Mucosa of gallbladder (tissue), 1 donor: Measurements from ENCODE around the gene GABBR2. TPM values are rescaled to one million over a fixed set of nuclear protein-coding genes. Genes with fewer than 3 reads are reported as not detected.

Source experiments
- DNase-seq: peaks from one replicate; pipeline ENCODE4 v3.0.0-alpha.2; 2020; ENCODE audit warnings: low spot score
- total RNA-seq: library from RNA; stranded (reverse); gene quantifications from one replicate; pipeline ENCODE4 v1.2.1, GENCODE V29; 2021
- donor health status: DM: no; HTN: no; CAD: no.

Gene GABBR2
- total RNA-seq, 1 donor from 2014 or later: 0.29 TPM

DNA sequence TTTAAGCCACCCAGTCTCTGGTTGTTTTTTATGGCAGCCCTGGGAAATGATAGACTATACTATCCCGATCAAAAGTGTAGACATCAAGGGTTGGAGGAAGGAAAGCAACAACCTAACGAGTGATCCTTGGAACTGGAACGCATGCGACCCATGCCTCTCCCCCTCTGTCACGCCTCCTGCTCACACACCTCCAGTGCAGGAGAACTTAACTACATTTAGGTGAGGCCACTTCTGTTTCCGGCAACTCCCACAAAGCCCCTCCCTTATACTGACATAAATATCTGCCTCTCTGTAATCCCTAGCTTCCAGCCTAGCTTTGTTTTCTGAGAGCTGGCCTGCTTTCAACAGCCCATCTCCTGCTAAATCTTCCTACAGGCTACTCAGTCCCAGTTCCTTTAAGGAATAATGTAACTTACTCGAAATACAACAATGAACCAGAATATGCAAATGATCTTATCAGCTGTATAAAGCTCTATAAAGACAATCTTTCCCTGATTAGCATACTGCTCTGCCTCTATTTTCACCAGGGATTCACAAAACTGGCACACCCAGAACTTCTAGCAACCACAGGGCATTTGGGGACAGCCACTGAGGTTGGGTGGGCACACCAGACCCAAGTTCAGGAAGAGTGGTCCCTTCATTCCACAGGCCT lies 73.9 kb downstream of the GABBR2 start:
- no peak for DNase-seq

DNA sequence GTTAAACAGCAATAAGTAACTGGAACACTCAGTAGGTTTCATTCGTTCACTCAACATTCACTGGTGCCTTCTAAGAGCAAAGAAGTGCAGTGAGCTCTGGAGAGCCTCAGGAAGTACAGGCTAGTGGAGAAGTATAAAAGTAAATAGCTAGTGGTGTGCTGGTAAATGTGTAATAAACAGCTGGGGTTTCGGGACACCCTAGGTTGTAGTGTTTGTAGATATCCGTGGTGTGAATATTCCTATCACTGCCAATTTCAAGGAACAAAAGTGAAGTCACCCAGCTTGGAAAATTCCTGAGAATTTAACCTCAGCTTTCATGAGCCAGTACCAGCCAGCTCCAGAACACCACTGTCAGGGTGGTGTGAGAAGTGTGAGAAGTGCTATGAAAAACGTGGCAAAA lies 75.9 kb downstream of the GABBR2 start:
- DNase-seq: no peak

DNA sequence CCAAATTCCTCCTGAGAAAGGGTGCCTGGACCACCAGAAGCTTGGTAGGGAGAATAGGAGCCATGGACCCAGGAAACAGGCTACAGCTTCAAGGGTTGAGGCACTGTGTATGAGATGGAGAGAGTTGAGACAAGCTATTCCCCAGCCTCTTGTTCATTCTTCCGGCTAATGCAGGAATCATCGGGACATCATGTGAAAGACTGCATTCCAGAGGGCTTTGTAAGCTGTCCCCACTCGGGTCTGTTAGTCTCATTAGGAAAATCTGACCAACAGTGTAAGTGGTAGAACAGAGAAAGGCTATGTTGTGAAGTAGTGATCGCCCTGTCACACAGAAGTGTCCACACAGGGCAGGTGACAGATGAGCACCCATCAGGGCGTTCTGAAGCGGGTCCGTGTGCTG lies 81.4 kb downstream of the GABBR2 start:
- no peak for DNase-seq

DNA sequence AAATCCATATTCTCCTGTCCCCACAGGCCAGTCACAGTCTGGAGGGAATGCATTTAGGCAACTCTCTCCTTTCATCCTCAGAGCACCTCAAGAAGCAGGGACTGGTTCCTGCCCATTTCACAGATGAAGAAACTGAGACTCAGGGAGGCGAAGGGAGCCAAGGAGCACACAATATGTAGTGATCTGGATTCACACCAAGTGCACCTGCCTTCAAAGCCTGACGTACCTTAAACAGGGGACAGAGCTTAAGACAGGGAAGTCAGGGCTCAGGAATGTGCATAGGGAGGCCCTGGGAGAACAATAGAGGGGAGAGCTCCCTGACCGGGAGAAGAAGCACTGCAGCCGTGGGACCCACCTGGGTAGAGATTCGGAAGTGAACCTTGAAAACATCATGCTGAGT lies 83.0 kb downstream of the GABBR2 start:
- no peak for DNase-seq

DNA sequence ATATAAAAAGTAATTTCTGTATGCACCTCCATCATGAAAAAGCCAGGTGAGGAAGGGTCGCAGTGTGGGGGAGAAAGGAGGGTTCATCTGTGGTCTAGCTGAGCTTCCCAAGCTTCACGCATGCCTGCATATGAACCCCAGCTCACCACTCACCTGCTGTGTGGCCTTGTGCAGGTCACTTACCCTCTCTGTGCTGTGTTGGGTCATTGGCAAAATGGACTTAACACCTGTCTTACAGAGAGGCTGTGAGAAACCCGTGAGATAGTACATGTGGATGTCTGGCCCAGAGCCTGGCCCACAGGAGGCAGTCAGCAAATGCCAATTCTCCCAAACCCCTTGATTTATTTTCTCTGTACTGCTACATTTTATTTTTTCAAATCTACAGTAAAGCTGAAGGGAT lies 88.9 kb downstream of the GABBR2 start:
- no peak for DNase-seq

DNA sequence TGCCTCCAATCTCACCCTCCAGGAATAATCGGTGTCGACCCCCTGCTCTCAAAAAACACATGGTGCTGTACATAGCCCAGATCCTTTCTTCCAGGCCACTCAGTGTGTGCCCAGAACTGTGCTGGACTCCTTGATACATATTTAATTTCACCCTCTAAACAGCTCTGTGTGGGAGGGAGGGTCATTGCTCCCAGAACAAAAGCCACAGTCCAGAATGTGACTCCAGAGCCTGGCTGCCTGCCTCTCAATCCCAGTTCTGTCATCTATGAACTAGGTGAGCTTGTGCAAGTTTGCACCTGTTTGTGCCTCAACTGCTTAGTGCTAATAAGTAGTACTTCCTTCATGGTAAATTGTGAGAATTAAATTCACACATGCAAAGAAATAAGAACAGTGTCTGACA lies 93.1 kb downstream of the GABBR2 start:
- no peak for DNase-seq

DNA sequence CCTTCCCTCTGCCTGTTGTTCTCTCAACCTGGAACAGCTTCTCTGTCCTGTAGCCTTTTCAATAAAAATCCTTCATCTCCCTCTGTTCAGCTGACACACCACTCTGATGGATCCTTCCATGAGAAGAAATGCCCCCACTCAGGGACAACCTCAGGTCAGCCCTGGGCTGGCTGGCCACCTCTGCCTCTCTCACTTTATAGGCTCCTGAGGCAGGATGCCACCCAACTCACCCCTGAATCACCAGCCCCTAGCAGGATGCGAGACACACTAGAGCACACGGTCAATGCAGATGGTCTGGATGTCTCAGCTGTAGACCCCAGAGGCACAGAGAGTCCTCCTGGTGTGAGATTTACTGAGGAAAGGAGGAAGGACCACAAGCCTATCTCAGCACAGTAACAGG lies 93.8 kb downstream of the GABBR2 start:
- DNase-seq: no peak

DNA sequence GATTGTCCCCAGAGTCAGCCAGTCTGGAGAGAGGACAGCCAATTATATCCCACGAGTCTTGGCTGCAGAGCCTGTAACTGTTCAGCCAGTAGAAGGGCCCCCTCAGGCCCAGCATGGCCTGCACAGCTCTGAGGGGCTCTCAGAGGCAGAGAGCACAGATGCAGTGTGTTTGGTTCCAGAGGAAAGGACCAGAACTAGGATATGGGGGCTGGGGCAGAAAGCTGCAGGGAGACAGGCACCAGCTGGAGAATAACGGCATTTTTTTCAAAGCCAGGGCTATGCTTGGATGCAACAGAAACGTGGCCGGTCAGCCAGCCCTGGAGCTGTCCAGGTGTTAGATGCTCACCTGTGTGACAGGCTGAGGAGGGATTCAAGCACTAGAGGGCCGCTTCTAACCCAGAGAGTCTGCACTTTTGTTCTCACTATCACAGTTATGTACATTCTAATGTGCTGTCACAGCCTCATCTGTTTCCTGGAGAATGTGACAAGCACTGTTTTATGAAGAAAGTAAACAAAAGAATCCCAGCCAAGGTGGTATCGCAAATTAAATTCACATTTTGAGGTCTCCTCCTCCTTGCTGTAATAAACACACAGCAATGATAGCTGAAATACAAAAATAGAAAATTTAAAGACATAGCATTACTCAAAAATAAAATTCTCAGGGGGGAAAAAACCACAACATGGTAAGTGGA lies 96.5 kb downstream of the GABBR2 start:
- no peak for DNase-seq

DNA sequence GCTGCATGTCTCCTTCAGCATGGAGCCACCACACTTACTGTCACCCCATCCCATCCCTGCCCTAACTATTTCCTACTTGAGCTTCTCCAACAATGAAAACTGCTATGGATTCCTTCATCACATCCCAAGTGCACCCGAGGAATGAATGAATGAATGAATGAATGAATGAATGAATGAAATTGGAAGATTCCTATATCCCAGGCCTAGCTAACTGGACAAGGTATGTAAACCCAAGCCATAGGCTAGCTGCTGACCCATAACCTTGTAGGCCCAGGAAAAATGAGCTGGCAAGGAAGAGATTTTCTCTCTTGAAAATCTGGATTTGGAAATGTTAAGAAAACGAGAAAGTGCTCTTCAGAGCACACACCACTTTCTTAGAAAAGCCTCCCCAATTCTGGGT lies 97.4 kb downstream of the GABBR2 start:
- no peak for DNase-seq

DNA sequence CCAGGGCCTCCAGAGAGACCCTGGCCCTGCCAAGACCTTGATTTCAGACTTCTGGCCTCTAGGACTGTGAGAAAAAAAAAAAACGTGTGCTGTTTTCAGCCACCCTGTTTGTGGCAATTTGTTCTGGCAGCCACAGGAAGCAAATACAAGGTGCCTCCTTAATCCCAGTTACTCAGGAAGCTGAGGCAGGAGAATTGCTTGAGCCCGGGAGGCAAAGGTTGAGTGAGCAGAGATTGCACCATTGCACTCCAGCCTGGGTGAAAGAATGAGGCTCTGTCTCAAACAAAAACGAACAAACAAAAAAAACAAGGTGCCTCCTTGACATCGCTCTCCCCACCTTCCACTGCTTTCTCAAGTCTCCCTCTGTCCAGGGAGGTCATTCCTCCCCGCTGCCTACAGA lies 98.0 kb downstream of the GABBR2 start:
- no peak for DNase-seq

DNA sequence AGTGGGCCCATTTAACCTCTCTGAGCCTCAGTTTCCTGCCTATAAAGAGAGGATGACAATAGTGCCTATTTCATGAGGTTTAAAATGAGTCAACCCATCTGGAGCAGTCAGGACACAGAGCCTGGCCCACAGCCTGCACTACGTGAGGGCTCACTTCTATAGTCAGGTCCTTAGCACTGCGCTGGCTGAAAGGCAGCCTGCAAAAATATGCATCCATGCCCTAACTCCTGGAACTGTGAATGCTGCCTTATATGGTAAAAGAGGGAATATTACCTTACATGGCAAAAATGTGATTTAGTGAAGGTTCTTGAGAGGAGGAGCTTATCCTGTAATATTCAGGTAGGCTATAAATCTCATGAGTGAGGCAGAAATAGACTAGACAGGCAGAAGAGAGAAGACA lies 98.5 kb downstream of the GABBR2 start:
- DNase-seq: no peak

DNA sequence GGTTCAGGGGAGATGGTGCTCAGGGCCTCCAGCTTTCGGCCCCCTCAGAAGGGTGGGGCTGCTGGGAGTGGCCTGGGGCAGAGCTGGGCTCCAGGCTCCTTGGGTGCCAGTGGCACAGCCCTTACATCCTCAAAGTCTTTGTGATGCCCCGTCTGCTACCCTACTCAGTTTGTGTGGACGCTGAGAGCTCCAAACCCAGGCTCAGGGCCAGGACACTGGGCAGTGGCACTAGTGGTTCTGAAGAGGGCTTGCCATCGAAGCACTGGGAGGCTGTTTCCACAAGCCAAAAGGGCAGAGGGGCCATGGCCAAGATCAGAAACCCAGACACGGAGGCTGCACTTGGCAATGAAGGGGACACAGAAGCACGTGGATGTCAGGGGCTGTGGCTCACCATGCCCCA lies 99.1 kb downstream of the GABBR2 start:
- no peak for DNase-seq

DNA sequence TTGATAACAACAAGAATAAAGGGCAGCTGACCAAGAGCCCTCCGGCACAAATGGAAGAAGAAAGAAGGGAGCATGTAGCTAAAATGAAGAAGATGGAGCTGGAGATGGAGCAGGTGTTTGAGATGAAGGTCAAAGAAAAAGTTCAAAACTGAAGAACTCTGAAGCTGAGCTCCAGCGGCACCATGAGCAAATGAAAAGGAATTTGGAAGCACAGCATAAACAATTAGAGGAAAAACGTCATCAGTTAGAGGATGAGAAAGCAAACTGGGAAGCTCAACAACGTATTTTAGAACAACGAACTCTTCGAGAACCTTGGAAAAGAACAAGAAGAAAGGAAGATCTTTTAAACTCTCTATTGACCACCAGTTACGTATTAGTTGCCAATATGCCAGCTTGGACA lies 100.9 kb downstream of the GABBR2 start:
- no peak for DNase-seq

DNA sequence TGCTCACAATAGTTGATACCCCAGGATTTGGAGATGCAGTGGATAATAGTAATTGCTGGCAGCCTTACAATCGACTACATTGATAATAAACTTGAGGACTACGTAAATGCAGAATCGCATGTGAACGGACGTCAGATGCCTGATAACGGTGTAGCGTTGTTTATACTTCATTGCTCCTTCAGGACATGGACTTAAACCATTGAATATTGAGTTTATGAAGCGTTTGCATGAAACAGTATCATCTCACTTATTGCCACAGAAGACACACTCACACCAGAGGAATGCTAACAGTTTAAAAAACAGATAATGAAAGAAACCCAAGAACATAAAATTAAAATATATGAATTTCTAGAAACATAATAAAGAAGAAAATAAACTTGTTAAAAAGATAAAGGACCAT lies 101.6 kb downstream of the GABBR2 start:
- no peak for DNase-seq

DNA sequence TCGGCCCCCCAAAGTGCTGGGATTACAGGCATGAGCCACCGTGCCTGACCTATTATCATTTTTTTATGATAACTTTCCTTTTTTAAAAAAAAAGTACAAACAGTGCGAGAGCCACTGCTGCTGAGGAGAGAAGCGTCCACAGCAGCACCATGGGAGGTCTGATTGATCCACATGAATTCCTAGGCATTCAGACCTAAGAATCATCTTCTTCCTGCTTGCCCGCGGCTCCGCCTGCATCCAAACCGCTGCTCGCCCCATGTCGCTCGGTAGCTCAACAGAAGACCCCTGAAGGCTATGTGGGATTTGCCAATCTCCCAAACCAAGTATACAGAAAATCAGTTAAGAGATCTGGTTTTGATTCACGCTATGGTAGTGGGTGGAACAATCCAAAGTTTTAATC lies 102.0 kb downstream of the GABBR2 start:
- no peak for DNase-seq

DNA sequence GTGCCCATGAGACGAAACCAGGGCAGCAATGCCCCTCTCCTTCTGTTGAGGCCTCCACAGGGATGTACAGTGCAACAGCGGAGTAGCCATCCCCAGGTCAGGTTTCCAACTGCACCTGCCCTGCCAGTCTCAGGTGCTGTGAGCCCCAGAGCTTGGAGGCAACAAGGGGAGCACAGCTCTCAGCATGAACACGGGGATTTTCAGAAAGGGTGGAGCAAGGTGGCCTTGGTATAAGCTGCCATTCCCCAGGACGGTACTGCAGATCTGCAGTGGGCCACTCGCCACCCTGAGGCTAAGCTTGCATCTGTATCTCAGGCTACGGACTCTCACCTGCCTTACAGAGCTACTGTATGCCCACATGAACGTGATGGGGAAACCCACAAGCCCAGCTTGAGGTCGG lies 103.6 kb downstream of the GABBR2 start:
- no peak for DNase-seq

DNA sequence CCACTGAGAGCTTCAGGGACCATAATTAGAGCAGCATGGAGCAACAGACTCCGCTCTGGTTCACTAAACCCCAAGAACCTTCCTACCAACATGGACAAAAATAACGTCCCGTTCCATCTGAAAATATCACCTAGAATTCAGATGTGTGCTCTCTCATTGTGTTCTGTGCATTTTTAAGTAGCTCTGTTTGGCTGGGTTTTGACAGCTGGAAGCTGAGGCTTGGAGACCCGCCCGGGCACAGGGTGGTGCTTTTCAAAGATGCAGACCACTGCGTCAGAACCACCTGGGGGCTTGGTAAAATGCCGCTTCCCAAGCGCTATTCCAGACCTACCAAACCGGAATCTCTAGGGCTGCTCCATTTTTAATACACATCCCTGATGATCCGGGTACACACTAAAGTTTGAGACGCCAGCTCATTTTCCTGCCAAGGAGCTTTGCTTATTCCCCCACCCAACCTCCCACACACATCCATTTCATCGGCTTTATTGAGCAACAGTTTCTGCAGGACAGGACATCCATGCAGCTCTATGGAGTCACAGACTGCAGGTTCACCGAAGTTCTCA lies 104.8 kb downstream of the GABBR2 start:
- DNase-seq: no peak

DNA sequence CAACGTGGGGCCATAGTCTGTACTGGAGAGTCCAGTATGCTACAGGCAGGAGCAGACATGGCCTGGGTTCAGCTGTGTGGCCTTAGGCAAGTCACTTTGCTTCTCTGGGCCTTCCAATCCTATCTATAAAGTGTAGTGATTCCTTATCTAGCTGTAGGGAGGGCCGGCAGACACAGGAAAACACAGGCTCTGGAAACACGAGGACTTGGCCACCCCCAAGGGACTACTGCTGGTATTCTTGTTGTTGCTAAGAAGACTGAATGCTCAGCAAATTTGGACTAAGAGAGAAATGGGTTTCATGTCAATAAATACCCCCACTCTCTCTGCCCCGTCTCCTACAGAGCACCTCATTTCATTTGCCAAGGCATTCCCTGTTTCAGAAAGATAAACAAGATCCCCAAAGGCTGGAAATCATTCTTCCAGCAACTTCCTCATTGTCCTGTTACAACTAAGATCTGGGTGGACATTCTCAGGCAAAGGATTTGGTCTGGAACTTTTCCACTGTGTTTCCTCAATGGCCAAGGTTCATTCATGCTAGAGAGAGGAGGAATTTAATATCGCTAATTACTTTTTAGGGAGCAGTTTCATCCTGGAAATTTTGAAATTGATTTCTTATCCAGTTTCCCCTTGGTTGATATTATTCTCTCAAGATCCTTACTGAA lies 105.8 kb downstream of the GABBR2 start:
- DNase-seq: no peak

DNA sequence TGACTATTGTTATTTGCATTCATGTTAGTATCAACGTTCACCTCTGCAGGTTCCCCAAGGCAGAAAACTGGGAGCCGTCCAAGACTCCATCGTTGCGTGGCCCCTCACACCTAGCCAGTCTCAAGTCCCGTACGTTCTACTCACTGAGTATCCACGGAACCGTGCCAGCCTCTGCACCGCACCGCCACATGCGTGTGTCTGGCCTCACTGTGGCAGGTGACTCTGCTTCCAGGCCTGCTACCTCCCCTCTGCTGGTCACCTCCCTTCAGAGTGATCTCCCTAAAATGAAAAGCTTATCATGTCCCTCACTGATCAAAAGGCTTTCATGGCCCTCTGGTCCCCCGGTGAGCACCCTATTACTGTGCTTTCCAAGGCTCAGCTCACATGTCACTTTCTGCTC lies 108.1 kb downstream of the GABBR2 start:
- DNase-seq: no peak

DNA sequence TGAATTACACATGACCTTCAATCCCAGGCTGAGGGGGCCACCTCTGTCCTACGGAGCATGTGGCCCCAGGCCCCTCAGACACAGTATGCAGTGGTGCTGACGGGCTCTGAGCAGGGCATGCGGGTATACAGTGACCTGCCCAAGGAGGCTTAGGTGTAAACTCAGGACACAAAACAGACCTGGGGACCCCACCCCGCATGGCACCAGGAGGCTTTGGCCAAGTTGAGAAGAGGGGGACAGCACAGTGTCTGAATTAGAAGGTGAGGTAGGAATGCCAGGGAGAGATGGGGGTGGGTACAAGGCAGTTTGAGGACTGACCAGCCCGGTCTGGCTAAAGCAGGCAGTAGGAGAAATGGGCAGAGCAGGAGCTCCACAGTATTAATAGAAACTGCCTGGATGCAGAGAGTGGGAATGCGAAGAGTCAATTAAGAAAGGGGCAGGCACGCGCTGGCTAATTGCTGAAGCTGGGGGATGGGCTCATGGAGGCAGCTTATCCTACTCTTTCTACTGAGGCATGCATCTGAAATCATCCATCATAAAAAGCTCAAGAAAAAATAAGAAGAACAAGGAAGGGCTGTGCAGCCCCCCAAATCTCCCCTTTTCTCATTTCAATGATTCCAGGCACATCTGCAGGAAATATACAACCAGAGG lies 109.0 kb downstream of the GABBR2 start:
- DNase-seq: no peak

DNA sequence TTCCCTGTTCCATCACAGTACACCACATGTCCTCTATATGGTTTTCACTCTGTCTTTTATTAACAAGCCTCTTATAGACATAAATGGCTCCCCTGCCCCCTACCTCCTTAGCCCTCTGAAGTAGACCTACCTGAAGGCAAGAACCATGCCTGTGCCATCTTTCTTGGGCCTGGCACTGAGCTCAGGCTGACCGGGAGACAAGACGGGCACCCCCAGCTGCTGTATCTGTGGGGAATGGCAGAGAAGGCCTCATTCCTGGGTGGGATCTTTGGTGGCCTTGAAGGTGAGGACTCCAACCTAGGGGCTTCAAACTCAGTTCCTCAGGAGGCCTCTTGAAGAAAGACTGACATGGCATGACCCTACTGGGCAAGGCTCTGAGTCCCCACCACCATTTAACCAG lies 109.9 kb downstream of the GABBR2 start:
- no peak for DNase-seq

DNA sequence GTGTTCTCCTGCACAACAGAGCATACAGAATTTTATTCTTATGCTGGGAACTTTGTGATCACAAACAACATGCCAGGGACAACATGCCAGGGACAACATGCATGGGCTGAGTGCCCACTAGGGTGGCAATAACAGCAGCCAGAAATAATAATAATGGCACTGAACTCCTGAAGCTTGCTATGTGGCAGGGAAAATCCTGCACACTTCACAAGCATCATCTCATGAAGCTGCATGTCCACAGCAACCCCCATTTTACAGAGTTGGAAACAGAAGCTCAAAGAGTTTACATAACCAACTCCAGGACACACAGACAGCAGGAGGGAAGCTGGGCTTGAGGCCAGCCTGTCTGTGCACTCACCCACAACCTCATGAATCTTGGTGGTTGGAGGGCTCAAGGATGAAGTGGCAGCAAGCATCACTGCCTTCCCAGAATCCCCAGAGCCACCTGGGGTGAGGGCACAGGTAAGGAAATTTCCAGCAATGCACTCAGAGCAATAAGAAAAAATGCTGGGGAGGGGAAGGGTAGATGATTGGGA lies 111.4 kb downstream of the GABBR2 start:
- DNase-seq: no peak
